GM19397 (cell line): ENCODE results near the gene SIX2.
"Not testable (repeated sequence)": the region's sequence is repeated elsewhere in the genome, so short reads cannot be mapped to it uniquely, and the experiment has no call there.

Source experiments
- ATAC-seq: cut with Tn5 transposase; IDR thresholded peaks from one replicate; pipeline ENCODE4 v1.9.1; 2021; ENCODE audit warnings: mild to moderate bottlenecking, moderate library complexity; ENCODE audit not compliant: unreplicated experiment

SIX2 gene

DNA sequence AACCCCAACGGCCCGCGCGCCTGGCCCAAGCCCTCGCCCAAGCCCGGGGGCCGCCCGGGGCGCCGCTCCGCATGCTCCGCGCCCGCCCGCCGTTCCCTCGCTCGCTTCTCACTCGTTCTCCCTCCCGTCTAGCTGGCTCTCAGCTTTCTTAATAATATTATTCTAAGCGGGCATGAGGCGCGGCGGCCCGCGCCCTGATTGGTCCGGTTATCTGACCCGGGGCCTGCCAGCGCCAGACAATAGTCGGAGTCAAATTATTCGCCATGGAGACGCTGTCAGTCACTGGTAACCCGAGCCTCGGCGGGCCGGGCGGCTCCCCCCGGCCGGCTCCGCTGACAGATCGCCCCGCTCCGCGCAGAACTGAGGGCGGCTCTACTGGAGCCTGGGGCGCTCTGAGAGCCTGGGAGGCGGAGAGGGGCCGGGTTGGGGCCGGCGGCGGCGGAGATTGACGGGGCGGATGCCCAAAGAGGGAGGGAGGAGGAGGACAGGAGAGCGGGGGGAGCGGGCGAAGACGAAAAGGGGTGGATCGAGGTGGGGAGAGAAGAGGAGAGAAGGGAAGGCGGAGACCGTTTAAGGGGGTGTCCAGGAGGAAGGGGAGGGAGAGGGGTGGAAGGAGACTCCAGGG, at the start of gene SIX2:
Gene SIX2 (minus strand): TSS at position 150 of the 625 bp plus-strand sequence. CDS start 342 bp downstream, outside the sequence.
- ATAC-seq: no peak

DNA sequence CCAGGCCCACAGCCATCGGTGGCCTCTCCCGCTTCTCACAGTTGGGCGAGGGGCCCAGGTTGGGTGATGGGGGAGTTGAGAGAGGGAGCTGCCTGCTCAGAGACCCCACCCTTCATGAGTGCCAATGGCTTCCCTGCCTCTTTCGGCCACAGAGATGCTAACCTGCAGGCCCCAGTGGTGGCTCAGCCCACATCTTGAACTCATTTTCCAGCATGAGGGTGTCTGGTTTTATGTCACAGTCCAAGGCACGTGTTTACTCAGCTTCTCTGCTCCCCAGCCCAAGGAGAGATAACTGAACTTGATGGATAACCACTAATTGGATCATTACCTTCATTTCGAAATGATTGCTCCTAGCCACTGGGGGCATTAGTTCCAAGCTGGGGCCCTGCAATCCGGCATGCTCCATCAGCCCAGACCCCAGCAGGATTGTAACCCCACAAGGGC, 45.9 kb upstream of the SIX2 start:
- ATAC-seq: no peak

DNA sequence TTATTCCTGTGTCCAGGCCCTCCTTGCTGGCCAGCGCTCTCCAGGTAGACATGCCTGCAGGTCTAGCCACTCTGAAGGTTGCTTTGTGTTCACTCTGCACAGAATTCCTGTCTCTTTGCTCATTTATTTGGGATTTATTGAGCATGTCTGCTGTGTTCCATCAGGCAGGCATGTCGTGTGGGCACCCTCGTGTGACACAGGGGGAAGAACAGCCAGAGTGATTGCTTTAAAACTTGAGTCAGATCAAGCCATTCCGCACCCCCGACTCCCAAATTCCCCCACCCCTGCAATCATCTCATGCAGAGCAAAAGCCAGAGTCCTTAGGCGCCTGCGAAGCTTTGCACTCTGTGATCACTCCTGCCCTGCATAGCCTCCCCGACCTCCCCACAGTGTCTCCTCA, 44.7 kb upstream of the SIX2 start:
- ATAC-seq: no peak

DNA sequence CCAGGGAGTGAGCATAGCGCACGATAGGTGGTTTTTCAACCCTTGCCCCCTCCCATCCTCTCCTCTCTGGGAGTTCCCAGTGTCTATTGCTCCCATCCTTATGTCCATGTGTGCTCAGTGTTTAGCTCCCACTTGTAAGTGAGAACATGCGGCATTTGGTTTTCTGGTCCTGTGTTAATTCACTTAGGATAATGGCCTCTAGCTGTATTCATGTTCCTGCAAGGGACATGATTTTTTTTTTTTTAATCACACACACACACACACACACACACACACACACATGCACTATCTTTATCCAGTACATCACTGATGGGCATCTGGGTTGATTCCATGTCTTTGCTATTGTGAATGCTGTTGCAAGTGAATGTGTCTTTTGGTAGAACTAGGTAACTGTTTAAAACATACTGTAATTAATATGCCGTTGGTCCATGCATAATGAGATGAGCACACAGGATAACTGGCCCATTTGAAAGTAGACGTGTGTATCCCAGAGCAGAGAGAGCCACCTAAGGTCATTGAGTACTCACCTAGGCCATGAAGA, 43.2 kb upstream of the SIX2 start:
- ATAC-seq: no peak

DNA sequence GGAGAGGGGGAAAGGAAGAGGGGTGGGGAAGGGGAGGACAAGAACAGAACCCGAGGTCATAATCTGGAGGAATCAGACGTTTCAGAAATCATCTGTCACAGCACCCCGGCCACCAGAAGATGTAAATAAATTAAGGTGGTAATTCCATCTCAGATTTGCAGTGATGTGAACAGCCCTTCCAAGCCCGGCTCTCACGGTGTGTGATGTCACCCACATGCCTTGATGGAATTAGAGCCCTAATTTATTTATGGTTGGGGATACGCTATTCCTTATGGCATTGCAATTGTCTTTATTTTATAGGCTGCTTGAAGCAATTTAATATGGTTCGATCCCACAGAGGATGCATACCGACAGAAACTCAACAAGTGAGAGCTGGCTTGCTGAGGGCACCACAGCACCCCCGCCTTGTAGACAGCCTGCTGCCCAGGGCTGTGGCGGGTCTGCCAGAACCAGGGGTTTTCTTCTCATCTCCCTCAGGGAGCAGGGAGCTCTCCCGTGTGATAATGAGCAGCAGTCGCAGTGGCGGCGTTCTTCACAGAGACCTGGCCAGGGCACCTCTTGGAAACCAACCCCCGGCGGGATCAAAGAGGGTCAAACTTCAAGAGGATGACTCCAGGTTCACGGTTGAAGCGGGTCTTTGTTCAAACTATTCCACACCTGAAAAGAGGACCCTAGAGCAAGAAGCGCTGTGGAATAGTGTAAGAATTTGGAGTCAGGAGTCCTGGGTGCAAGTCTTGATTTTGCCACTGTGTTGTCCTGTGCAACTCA, 40.5 kb upstream of the SIX2 start:
- no peak for ATAC-seq

DNA sequence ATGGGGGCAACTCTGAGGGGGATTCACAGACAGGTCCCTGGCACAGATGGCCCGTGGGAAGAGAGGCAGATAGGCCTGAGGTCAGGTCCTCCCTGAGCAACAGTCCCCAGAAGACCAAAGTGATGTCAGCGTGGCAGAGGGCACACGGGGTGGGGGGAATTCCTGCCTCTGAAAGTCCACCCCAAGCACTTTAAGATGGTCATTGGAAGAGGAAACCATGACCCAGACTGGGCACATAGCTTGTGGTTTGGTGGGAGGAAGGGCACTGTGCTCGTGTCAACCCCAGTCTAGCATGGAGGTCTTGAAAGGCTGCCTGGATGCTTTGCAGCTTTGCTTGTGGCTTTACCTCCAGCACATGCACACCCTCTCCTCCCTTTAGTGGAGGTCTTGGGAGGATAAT, 38.0 kb upstream of the SIX2 start:
- ATAC-seq: no peak

DNA sequence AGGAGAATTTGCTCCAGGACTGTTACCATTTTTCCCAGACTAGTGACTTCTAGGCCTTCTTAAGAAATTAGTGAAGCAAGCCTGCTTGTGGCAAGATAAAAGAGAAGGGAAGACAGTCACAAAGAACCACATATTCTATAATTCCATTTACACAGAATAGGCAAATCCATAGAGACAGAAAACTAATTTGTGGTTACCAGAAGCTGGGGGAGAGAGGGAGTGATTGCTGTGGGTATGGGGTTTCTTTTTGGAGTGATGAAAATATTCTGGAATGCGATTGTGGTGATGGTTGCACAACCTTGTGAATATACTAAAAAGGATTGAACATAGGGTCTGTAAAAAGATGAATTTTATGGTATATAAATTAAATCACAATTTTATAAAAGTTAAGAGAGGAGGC, 37.5 kb upstream of the SIX2 start:
- no peak for ATAC-seq

DNA sequence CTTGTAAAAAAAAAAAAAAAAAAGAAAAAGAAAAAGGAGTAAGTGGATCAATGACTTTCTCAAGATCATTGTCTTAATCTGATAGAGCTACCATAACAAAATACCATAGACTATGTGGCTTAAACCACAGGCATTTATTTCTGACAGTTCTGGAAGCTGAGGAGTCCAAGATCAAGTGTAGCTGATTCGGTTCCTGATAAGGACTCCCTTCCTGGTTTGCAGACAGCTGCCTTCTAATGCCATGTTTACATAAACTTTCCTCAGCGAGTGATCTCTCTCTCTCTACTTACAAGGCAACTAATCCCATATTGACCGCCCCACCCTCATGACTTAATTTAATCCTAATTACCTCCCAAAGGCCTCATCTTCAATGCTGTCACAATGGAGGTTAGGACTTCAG, 36.5 kb upstream of the SIX2 start:
- ATAC-seq: no peak

DNA sequence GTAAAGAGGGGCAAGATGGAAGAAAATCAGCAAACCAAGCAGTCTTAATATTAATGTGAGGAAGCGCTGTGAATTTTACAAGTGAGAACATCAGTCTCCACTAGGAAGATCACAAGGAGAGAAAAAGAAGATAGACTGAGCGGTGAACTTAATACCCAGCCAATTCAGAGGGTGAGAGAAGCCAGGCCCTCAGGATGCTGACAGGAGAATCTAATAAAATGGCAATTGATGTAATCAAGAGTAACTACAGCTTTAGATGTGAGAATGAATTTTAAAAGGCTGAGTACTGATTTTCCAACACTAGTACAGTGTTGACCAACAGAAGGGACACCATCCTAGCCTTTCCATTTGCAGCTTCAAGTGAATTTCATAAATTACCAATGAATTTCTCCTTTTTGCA, 35.7 kb upstream of the SIX2 start:
- ATAC-seq: no peak

DNA sequence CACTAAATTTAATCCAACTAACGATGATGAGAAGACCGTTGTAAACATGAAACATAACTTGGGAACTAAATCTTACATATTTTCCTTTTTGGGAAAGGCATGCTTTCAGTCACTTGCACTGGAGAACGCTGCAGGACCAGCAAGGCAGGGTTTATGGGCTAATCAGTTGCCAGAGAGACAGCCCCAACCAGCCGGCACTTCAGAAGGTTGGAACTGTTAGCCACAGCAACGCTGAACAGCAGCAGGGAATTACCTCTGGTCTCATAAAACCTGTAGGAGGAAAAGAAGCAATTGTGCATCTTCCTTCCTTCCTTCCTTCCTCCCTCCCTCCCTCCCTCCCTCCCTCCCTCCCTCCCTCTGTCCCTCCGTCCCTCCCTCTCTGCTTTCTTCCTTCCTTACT, 33.9 kb upstream of the SIX2 start:
- no peak for ATAC-seq

DNA sequence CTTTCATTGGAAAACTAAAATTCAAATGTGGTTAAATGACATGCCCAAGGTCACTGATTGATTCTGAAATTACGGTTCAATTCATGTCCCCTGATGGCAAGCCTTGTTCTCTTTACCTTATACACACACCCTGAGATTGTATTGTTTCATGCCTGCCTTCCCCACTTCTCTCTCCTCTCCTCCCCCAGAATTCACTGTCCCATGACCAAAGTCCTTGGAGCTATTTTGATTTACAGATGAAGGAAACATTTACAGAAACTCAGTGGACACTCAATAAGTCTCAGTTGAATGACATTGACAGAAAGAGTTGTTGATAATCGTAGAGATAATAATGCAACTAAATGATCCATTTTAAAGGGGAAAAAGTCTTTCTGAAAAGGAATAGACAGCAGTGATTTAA, 33.1 kb upstream of the SIX2 start:
- no peak for ATAC-seq

DNA sequence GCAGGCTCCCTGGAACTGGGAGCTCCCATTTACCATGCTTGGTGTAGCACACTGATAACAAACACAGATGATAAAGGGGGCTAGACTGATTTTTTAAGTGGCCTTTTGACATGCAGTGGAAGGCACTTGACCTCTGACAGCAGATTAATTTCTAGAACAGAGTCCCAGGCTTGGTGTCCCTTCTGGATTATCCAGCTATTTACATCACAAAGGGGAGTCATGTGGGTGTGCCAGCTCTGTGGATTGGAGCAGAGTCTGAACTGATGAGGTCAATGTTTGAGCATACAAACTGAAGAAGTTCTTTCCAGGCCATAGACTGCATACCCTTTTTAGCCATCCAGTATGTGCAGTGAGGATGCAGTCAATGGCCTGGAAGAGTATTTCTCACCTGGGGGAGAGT, 31.5 kb upstream of the SIX2 start:
- ATAC-seq: no peak

DNA sequence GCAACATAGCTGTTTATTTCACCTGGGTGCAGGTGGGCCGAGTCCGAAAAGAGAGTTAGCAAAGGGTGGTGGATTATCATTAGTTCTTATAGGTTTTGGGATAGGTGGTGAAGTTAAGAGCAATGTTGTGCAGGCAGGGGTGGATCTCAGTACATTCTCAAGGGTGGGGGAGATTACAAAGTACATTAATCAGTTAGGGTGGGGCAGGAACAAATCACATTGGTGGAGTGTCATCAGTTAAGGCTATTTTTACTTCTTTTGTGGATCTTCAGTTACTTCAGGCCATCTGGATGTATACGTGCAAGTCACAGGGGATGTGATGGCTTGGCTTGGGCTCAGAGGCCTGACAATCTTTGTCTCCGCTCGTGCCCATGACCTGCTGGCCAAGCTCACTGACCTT, 30.6 kb upstream of the SIX2 start:
- not testable (repeated sequence) for ATAC-seq

DNA sequence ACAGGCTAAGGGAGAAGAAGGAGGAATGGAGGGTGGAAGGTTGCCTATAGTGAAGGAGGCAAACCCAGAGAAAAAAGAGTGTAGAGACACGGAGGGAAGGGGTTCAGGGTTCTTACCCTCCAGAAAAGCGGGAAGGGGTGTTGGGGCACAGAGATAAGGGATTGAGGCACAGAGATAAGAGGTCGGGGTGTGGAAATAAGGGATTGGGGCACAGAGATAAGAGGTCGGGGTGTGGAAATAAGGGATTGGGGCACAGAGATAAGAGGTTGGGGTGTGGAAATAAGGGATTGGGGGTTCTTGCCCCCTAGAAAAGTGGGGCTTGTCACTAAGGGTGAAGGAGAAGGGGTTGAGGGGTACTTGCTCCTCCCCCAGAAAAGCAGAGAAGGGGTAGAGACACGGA, 29.6 kb upstream of the SIX2 start:
- not testable (repeated sequence) for ATAC-seq

DNA sequence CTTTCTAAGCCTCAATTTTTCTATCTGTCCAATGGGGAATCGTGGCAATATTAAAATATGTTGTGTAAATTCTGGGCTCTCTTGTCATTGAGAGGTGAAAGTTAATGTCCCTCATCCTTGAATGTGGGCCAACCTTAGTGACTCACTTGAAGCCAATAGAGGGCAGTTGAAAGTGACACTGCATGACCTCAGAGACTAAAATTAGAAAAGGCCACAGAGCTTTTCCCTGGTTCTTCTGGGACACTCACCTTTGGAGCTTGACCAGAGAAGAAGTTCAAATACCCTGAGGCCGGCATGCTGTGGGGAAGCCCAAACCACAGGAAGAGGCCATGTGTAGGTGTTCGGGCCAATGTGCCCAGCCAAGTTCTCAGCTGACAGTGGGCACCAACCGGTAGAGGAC, 24.1 kb upstream of the SIX2 start:
- ATAC-seq: no peak

DNA sequence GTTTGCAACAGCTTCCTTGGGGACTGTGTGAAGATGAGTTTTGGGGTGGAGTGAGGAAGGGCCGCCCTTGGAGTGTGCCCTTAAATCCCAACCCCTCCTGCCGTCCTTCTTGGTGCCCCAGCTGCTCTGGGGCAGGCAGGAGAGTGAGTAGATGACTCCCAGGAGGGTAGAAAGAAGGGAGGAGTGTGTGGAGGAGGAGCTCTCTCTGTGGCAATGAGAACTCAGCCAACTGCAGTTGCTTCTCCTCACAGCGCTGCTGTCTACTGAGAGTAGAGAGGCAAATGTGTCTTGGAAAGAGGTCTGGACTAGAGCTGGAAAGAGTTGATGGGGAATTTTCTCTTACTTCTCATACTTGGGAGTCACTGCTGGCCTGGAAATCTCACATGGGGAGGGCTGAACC, 21.8 kb upstream of the SIX2 start:
- no peak for ATAC-seq

DNA sequence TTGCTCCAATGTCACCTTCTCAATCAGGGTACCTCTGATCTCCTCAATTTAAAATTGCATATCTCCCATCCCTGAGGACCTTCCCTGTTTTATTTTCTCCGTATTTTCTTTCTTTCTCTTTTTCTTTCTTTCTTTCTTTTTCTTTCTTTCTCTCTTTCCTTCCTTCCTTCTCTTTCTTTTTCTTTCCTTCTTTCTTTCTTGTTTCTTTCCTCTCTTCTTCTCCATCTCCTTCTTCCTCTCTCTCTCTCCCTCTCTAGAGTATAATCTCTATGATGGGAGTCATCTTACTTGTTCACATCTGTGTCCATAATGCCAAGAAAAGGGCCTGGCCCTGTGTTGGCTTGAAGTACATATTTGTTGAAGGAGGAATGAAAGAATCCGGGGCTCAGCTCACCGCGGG, 21.3 kb upstream of the SIX2 start:
- no peak for ATAC-seq

DNA sequence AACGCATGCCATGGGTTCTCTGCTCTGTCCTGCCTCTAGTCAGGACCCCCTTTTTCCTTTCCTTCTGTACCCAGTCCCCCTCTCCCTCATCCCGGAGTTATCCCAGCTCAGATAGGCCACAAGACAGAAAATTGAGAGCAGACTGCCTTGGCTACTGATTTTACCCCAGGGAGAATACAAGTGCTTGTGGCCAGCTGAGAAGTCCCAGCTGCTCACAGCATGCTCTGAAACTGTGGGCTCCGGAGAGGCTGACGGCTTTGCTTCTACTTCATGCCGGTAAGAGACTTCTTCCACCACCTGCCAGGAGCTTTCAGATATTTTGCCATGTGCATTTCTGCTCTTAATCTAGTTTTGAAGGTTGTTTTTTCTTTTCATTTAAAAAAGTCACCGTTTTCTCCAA, 20.0 kb upstream of the SIX2 start:
- ATAC-seq: no peak

DNA sequence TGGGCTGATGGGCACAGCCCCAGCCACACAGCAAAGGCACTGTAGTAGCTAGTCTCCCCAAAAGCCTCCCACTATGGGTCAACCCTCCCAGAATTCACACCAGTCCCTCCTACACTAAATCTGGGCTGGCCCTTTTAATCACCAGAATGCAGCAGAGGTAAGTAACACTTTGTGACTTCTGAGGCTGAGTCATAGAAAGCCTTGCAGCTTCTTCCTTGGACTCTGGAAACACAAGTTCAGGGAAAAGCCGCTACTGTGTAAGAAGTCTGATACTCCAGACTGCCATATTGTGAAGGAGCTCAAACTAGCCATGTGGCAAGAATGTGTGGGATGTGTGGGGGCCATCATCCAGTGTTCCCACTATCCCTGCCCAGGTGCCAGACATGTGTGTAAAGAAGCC, 19.0 kb upstream of the SIX2 start:
- ATAC-seq: no peak

DNA sequence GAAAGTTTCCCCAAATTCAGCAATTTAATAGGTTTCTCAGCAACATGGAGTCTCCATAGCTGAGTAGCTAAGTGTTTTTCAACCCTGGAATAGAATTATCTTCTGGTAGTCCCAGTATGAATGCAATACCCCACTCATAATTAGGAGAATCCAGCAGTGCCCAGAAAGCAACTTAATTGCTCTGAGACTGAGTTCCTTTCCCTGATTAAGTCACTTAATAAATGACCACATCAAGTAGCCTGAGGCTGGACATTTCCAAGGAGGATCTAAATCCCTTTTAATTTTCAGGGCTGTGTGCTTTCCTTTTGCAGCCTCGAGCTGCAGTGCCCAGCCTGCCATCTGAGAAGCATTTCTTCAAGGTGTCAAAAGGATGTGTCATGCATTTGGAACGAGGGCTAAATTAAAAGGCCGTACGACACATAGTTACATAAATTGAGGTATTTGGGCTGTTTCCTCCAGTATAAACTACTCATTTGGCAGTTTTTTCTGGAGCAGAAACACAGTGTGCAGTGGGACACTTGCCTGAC, 17.7 kb upstream of the SIX2 start:
- ATAC-seq: no peak

DNA sequence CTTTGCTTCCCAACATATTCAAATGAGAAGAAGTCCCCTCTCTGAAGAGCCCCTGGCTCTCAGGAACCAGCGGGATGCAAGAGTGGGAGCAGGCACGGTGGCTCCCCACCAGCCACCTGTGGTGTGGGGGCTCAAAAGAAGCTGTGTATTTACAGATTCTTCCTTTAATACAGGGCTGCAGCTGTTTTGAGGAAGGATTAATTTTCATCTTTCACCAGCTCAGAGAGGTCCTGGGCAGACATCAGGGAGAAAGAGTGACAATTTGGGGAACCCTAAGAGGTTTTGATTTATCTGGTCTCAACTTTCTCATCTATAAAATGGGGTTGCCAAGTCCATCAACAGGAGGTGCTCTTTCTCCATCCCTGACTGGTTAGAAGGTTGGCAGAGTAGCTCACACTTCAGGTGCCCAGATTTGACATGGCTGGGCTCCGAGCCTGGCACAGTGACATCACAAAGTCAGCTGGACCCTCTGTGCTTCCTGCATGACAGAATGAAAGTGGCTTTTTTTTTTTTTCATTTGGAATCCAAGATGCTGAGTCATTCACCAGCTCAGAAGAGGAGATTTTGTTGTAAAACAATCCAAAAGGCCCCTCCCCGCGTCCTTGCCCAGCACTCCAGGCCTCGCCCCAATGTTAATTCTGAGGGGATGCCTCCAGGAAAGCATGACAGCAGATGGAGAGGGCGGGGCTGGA, 15.5 kb upstream of the SIX2 start:
- no peak for ATAC-seq

DNA sequence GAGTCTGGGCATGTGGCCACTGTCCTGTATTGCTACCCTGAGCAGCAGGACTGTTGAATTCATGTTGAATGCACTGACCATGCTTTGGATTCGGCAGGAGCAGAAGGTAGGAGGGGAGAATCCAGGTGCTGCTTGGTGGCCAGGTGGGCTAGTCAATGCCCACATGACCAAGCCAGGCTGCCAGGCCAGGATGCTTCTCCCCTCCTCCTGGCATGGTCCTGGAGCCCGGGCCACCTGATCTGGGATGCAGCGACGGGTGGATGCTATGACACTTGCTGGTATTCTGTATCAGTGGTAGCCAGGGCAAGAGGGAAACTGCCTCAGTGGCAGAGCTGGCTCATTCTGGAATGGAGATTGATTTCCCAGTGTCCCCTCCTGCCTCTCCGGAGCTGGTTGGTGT, 14.8 kb upstream of the SIX2 start:
- ATAC-seq: no peak
